BJ (cell line): ENCODE results near the gene HDLBP. TPM values are rescaled to one million over a fixed set of nuclear protein-coding genes. Genes with fewer than 3 reads are reported as not detected.

Experiments
- CTCF ChIA-PET: fragments of 350-600 bp; formaldehyde crosslinking; extraction: SDS; loops from one replicate; lab custom pipeline; 2021; ENCODE audit warnings: antibody characterized with exemption, inconsistent platforms; lab: Yijun Ruan, JAX
- POLR2A ChIA-PET: fragments of 300-600 bp; sonication (Branson Sonifier 250); formaldehyde crosslinking; extraction: SDS; loops from one replicate; lab custom pipeline; 2021; ENCODE audit warnings: antibody characterized with exemption; lab: Charles Lee
- DNase-seq: peaks from one replicate; pipeline ENCODE4 v3.0.0-alpha.2; 2011; ENCODE audit warnings: low read depth
- H3K27me3 ChIP-seq: 2 replicates; pipeline ENCODE4 v1.6.0; 2011; ENCODE audit warnings: low read length; ENCODE audit not compliant: control insufficient read depth, insufficient read depth
- H3K36me3 ChIP-seq: 2 replicates; pipeline ENCODE4 v1.5.1; 2011; ENCODE audit warnings: low read length; ENCODE audit not compliant: control insufficient read depth, insufficient read depth
- H3K4me3 ChIP-seq: 2 replicates; pipeline ENCODE4 v1.5.1; 2011; ENCODE audit warnings: low read depth, mild to moderate bottlenecking, control low read depth, low read length
- polyA plus RNA-seq: library from polyadenylated mRNA; depleted of rRNA; stranded (reverse); fragments of >200 nt; gene quantifications from 2 replicates; pipeline ENCODE4 v1.2.3, GENCODE V29; 2011
- TF ChIP-seq, protein P1 (sequence below): IDR thresholded peaks from 2 replicates; pipeline ENCODE4 v1.5.1; 2011; ENCODE audit warnings: low read depth, mild to moderate bottlenecking, control low read depth, inconsistent platforms, low read length, moderate library complexity; ENCODE audit not compliant: insufficient read depth

Gene HDLBP
- polyA plus RNA-seq, 1 experiment, result 948 TPM

DNA sequence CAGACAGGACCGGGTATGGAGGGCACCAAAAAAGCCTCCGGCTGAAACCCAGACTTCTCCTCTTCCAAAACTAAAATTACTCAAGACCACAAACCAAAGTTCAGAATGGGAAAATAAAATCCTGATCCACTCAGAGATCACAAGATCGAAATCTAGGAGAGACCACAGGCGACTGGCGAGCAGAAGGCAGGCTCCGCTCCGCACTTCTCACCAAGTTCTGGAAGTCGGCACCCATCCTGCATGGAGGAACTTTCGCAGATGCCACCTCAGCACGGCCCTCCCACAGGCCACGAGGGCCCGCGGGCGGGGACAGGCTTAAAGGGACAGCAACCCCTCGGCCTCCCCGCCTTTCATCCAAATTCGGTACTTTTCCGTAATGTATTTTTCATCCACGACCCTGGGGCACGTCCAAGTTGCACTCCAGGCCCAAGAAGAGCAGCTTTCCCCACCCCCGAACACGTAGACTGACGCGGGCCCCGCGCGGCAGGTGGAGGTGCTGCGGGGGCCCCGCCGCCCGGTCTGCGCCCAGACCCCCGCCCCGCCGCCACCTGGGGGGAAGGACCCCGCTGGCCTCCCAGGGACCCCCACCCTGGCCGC lies 43.7 kb downstream of the HDLBP start:
- ChIA-PET CTCF (interaction anchor here (0.6 to 1.2 kb wide), 2 partner anchors 17 to 20 kb away, joined by 3 read pairs; no protein-coding TSS in a partner anchor), POLR2A (no interaction called here)
- DNase-seq, result no peak
- H3K27me3 ChIP-seq, result no peaks in the 10 kb centered on the region
- TF ChIP-seq, protein P1, sequence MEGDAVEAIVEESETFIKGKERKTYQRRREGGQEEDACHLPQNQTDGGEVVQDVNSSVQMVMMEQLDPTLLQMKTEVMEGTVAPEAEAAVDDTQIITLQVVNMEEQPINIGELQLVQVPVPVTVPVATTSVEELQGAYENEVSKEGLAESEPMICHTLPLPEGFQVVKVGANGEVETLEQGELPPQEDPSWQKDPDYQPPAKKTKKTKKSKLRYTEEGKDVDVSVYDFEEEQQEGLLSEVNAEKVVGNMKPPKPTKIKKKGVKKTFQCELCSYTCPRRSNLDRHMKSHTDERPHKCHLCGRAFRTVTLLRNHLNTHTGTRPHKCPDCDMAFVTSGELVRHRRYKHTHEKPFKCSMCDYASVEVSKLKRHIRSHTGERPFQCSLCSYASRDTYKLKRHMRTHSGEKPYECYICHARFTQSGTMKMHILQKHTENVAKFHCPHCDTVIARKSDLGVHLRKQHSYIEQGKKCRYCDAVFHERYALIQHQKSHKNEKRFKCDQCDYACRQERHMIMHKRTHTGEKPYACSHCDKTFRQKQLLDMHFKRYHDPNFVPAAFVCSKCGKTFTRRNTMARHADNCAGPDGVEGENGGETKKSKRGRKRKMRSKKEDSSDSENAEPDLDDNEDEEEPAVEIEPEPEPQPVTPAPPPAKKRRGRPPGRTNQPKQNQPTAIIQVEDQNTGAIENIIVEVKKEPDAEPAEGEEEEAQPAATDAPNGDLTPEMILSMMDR, result no peak
- peak overlapping the region; percentile 73 for H3K4me3 ChIP-seq
- H3K36me3 ChIP-seq, result peaks cover 10% of the 10 kb centered on the region

DNA sequence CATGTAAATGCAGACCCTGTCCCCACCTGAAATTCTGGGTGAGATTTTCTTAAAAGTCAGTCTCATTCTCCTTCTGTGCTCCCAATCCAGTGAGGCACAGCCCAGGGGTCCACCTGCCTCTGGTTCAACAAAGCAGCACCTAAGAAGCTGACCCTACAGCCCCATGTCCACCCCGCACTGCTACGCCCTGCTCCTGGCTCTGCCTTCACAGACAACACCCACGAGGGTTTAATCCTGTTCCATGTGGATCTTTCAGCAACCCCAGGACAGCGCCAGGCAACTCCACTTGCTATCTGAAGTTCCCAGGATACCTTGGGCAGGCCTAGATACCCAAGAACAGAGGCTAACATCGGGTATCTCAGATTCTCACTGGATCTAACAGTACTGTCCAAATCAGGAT lies 44.9 kb downstream of the HDLBP start:
- Histone ChIP-seq H3K36me3 (peaks cover 15% of the 10 kb centered on the region), H3K4me3 (peak overlapping the region; percentile 73), H3K27me3 (no peaks in the 10 kb centered on the region)
- CTCF ChIA-PET, result interaction anchor here (1.2 kb wide), 1 partner anchor 16 kb away, joined by 3 read pairs; no protein-coding TSS in a partner anchor
- TF ChIP-seq, protein P1, result no peak
- POLR2A ChIA-PET, result no interaction called here
- no peak for DNase-seq

DNA sequence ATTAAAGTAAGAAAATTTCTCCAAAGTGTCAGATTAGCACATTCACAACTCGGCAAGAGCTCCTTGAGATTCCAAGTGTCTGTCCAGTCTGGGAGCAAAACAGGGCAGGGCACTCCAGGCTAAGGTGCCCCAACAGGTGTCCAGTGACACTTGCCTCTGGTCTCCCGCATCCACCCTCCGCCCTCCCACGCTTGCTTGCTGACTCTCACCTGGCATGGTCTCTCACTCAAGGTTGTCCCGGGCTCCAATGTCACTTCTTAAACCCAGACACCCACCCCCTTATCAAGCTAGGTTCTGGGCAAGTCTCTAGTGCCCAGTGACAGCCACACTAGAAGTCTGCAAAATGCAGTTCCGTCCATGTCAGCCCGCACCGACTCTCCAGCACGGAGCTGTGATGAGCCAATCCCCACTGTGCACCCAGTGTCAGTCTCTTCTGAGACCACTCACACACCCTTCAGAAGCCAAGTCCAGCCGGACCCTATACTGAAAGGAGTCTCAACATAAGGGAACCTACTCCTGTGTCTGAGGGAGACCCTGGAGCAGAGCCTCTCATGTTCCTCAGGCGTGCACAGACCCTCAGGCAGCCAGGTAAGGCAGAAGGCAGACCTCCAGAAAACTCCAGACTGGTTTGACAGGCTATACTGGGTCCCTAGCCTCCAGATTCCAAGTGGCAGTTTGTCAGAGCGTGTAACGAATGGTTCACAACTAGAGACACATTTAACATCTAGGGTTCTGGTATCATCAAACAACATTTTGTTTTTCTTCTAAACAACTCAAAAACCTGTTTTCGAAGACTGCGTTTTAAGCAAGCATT lies 45.6 kb downstream of the HDLBP start:
- DNase-seq, result no peak
- peaks cover 19% of the 10 kb centered on the region for H3K36me3 ChIP-seq
- no peaks in the 10 kb centered on the region for H3K27me3 ChIP-seq
- TF ChIP-seq, protein P1, result no peak
- ChIA-PET POLR2A (no interaction called here), CTCF (interaction anchor here (1.3 kb wide), 1 partner anchor 122 kb away, joined by 4 read pairs; no protein-coding TSS in a partner anchor)
- peak overlapping the region; percentile 73 for H3K4me3 ChIP-seq

DNA sequence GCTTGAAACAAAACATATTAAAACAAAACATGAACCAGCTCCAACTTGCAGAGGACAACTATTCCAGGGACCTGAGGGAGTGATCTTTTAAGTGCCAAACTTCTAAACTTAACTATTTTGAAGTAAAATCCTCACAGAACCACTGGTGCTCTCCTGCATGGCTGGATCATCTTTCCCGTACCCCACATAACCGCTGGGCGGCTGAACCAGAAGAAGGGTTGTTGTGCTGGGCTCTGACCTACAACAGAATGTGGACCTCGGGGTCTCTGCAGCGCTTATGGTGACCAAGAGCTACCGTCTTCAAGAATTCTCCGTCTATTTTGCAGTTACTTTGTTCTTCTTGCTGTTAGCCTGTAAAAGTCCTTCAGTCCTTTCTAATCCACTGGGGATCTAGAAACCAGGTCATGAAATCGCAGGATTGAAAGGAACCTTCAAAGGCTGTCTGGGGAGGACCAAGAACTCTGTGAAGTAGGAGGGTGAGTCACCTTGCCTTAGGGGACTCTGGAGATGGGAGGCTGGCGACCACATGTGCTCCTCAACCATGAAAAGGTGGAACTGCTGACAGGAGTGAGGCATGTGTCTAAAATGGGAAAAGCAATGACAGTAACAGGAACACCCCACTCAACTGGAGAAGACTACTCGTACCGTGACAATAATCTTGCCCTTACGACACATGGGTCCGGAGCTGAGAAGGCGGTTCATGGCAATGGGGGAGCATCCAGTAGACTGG lies 46.6 kb downstream of the HDLBP start:
- CTCF ChIA-PET, result interaction anchor here (0.5 to 1.5 kb wide), 6 partner anchors 9 to 417 kb away, joined by 3 to 4 read pairs (median 4); no protein-coding TSS in a partner anchor
- Histone ChIP-seq H3K4me3 (no peak overlapping the region), H3K27me3 (no peaks in the 10 kb centered on the region), H3K36me3 (peaks cover 26% of the 10 kb centered on the region)
- POLR2A ChIA-PET, result no interaction called here
- peak; percentile 55 for DNase-seq
- TF ChIP-seq, protein P1, result peak; percentile 15; the same call in 1 of the 2 replicates
